Chondrocyte (in vitro differentiated cells): Measurements from ENCODE around the gene SMURF2. TPM values are rescaled to one million over a fixed set of nuclear protein-coding genes. Genes with fewer than 3 reads are reported as not detected.
"Not testable (repeated sequence)": the region's sequence is repeated elsewhere in the genome, so short reads cannot be mapped to it uniquely, and the experiment has no call there.

ENCODE experiments used
- DNase-seq: peaks from one replicate; pipeline ENCODE4 v3.0.0; 2021; ENCODE audit warnings: mixed read lengths, low spot score
- H3K27ac Mint-ChIP-seq: one replicate; pipeline ENCODE4 v1.8.0; 2021; ENCODE audit warnings: mild to moderate bottlenecking, moderate library complexity, mixed read lengths; ENCODE audit not compliant: unreplicated experiment
- H3K27me3 Mint-ChIP-seq: 2 replicates; pipeline ENCODE4 v1.8.0; 2021; ENCODE audit warnings: low read depth, mixed read lengths
- H3K36me3 Mint-ChIP-seq: 2 replicates; pipeline ENCODE4 v1.8.0; 2021; ENCODE audit warnings: low read depth, mixed read lengths
- H3K4me1 Mint-ChIP-seq: 2 replicates; pipeline ENCODE4 v1.8.0; 2021; ENCODE audit warnings: low read depth, mild to moderate bottlenecking, mixed read lengths
- H3K4me3 Mint-ChIP-seq: one replicate; pipeline ENCODE4 v1.8.0; 2021; ENCODE audit warnings: mild to moderate bottlenecking, moderate library complexity, mixed read lengths; ENCODE audit not compliant: unreplicated experiment
- H3K9me3 Mint-ChIP-seq: 2 replicates; pipeline ENCODE4 v1.8.0; 2021; ENCODE audit warnings: low read depth, mixed read lengths
- total RNA-seq: library from RNA; stranded (reverse); gene quantifications from 3 replicates; pipeline ENCODE4 v1.2.1, GENCODE V29; 2021
- TF ChIP-seq, protein P1 (sequence below): fragments of 200-600 bp; sonication (generic); IDR thresholded peaks from 2 replicates; pipeline ENCODE4 v1.5.0; 2021; ENCODE audit warnings: antibody characterized with exemption, mild to moderate bottlenecking, moderate library complexity

SMURF2 gene
- total RNA-seq, 1 donor from 2014 or later: 36.2 TPM

GRCh38 chr17:64662774-64663367 lies 764 bp upstream of the SMURF2 start:
- Mint-ChIP-seq H3K9me3 (no peaks in the 10 kb centered on the region), H3K27ac (peak overlapping the region; percentile 59), H3K4me1 (peaks cover 48% of the 10 kb centered on the region), H3K36me3 (no peaks in the 10 kb centered on the region), H3K27me3 (no peaks in the 10 kb centered on the region), H3K4me3 (peak overlapping the region; percentile 79)
- no peak for DNase-seq
- TF ChIP-seq, protein P1, sequence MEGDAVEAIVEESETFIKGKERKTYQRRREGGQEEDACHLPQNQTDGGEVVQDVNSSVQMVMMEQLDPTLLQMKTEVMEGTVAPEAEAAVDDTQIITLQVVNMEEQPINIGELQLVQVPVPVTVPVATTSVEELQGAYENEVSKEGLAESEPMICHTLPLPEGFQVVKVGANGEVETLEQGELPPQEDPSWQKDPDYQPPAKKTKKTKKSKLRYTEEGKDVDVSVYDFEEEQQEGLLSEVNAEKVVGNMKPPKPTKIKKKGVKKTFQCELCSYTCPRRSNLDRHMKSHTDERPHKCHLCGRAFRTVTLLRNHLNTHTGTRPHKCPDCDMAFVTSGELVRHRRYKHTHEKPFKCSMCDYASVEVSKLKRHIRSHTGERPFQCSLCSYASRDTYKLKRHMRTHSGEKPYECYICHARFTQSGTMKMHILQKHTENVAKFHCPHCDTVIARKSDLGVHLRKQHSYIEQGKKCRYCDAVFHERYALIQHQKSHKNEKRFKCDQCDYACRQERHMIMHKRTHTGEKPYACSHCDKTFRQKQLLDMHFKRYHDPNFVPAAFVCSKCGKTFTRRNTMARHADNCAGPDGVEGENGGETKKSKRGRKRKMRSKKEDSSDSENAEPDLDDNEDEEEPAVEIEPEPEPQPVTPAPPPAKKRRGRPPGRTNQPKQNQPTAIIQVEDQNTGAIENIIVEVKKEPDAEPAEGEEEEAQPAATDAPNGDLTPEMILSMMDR: no peak

DNA sequence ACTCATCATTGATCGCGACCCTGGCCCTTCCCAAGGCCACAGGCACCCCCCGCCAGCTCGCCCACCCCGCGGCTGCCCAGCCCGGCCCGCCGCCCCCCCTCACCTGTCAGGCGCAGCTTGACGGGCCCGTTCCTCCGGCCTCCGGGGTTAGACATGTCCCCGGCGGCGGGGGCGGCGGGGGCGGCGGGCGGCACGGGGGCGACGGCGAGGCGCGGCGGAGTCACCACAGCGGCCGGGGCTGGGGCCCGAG lies 456 bp downstream of the SMURF2 start:
- TF ChIP-seq, protein P1: no peak
- H3K4me1 Mint-ChIP-seq: peaks cover 54% of the 10 kb centered on the region
- H3K27ac Mint-ChIP-seq: peak overlapping the region; percentile 97
- no peaks in the 10 kb centered on the region for H3K27me3 Mint-ChIP-seq
- H3K4me3 Mint-ChIP-seq: peak overlapping the region; percentile 99
- no peak for DNase-seq
- no peaks in the 10 kb centered on the region for H3K36me3 Mint-ChIP-seq
- H3K9me3 Mint-ChIP-seq: no peaks in the 10 kb centered on the region

GRCh38 chr17:64660978-64661725 lies 955 bp downstream of the SMURF2 start:
- peak overlapping the region; percentile 97 for H3K27ac Mint-ChIP-seq
- not testable (repeated sequence) for H3K36me3 Mint-ChIP-seq, H3K27me3 Mint-ChIP-seq, H3K9me3 Mint-ChIP-seq, DNase-seq
- H3K4me1 Mint-ChIP-seq: peaks cover 57% of the 10 kb centered on the region
- H3K4me3 Mint-ChIP-seq: peak overlapping the region; percentile 99

DNA sequence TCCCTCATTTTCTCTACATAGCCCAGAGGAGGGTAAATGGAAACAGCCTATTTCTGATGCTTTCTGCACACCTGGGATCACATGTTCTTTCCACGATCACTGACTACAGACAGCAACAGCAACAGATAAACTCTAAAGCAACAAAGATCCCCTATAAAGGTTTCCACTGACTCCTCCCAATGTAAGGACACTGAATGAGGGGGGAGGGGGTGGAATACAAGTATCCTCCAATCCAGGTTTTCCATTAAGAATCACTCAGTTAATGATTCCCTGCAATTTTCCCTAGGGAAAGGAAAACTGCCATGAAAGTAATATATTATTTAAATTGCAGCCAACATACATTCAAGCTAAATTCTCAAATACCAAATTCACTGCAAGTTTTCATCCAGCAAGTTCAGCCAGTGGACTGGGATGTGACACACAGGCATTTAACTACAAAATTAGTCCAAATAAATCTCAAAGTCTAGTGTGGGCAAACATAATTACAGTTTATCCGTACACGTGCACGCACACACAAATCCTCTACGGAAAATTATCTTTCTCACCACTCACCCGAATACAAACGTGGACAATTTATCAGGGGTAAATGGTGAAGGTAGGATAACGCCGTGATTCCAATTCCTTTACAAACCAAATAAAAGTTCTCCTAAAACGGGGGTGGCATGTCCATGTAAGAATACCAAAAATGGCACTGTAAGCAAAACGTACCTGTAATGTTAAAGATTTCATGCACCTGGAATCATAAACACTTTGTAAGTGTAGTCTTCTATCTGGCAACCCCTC lies 1.7 kb downstream of the SMURF2 start:
- not testable (repeated sequence) for H3K27me3 Mint-ChIP-seq, H3K9me3 Mint-ChIP-seq, DNase-seq, H3K36me3 Mint-ChIP-seq
- Mint-ChIP-seq H3K4me1 (peaks cover 62% of the 10 kb centered on the region), H3K27ac (peak overlapping the region; percentile 97), H3K4me3 (peak overlapping the region; percentile 99)

- Mint-ChIP-seq H3K9me3 (peaks cover 2% of the 10 kb centered on the region), H3K36me3 (no peaks in the 10 kb centered on the region), H3K4me1 (peaks cover 50% of the 10 kb centered on the region), H3K4me3 (no peak overlapping the region), H3K27me3 (no peaks in the 10 kb centered on the region), H3K27ac (peak overlapping the region; percentile 89)
- TF ChIP-seq, protein P1: no peak
- DNase-seq: no peak
These were observed 3.2 kb downstream of the SMURF2 start for GRCh38 chr17:64658931-64659330.

- H3K27ac Mint-ChIP-seq: peak overlapping the region; percentile 64
- TF ChIP-seq, protein P1: no peak
- no peak for DNase-seq
- peak overlapping the region; percentile 31 for H3K4me3 Mint-ChIP-seq
- H3K27me3 Mint-ChIP-seq: no peaks in the 10 kb centered on the region
- H3K4me1 Mint-ChIP-seq: peaks cover 62% of the 10 kb centered on the region
- H3K36me3 Mint-ChIP-seq: no peaks in the 10 kb centered on the region
- peaks cover 2% of the 10 kb centered on the region for H3K9me3 Mint-ChIP-seq
These were observed 4.4 kb downstream of the SMURF2 start for GRCh38 chr17:64657610-64658125.
